NCI-H1105 treated with DMSO at 0.1 percent for 48 hours (cell line): ENCODE data around the gene DSE.
A peak's percentile ranks its signal among the peaks of the same experiment; 100 is the strongest.

ENCODE experiments used
- DNase-seq: peaks from one replicate; lab custom pipeline; 2025; lab: John Stamatoyannopoulos, UW

Gene DSE

GRCh38 chr6:116387374-116387773 lies 16.6 kb downstream of the DSE start:
- DNase-seq: no peak

- DNase-seq: no peak
These were observed 18.2 kb downstream of the DSE start for GRCh38 chr6:116388924-116389323.

DNA sequence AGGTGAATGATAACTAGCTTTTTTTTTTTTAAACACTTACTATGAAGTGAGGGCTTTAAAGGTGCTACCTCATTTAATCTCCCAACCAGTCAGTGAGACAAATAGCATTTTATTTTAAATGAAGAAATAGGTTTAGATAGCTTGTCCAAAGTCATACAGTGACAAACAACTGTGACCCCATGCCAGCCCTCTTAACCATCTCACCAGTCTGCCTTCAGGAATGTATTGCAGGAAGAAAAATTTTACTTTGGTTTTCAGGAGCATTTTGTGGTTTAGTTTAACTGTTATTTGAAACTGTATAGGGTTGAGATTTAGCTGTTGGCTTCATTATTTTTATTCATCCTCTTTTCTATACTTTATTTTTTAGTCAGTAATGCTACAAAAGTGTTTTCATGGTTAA lies 18.6 kb downstream of the DSE start:
- DNase-seq: no peak

- DNase-seq: no peak
These were observed 19.8 kb downstream of the DSE start for GRCh38 chr6:116390581-116390980.

DNA sequence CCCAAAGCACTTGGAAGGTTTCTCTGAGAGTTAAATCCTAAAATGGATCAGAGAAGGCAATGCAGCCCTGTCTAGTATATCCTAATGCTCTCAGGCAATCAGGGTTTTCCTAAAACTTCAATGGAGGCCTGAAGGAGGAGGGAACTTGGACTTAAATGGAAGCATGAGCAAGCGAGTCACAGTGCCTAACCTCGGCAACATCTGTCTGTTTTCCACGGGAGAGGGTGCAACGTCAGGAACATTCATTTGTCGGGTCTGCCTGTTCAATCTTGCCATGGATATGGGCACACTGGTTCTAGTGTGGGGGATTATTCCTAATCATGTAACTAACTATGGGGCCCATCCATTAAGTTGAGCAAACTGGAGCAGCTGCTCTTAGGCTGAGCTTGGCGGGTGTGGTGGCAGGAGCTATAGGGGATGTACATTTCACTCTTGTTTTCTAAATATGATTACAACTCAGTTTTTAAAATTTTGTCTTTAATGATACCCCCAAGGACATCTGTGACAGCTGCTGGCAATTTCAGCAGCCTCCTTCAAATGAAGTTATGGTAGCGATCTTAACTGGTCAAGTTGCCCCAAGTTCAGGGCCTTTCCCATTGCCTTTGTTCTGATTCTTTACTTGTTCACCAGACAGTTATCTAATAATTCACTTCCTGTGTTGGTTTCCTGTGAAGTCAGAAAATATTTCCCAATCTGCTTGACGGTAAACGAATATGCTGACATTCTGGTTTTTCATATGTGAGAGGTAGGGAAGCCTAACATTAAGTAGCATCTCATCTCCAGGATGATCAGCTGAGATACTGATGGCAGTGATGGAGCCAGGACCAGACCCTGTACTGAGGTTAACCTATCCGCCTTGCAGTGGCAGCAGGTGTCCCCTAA lies 21.6 kb downstream of the DSE start:
- DNase-seq: no peak

GRCh38 chr6:116393430-116393829 lies 22.7 kb downstream of the DSE start:
- no peak for DNase-seq

DNA sequence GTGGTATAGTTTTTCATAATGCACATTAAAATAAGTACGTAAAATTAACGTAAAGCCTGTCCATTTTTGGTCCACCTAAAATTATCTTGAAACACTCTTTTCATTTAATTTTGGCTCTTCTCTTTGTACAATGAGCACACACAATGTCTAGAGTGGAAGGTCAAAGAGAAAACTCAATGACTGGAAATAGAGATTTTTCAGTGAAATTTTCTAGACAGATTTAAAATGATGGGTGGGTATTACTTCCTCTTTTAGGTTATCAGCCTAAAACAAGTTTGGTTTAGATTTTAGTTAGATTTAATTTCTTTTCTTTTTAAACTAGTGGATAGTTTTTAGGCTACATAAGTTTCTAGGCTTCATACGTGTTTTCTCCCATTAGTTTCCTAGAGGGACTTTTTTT lies 24.9 kb downstream of the DSE start:
- no peak for DNase-seq

DNA sequence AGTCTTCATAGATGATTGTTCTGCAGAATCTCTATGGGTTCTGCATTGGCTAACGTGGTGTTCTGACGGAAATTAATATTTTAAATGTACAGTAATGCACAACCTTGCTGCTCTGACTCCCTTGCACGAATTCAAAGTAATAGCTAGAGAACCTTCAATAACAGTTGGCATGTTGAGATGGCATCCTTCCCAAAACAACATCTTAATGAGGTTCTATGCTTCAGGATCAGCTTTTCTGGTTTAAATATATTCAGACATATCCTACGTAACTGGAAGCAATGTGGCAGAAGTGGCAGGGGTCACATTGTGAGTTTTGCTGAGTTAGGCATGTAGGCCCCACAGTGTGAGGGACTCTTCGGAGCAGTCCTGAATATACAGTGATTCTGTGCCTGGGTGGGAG lies 25.7 kb downstream of the DSE start:
- DNase-seq: no peak

GRCh38 chr6:116397914-116398313 lies 27.2 kb downstream of the DSE start:
- no peak for DNase-seq

DNA sequence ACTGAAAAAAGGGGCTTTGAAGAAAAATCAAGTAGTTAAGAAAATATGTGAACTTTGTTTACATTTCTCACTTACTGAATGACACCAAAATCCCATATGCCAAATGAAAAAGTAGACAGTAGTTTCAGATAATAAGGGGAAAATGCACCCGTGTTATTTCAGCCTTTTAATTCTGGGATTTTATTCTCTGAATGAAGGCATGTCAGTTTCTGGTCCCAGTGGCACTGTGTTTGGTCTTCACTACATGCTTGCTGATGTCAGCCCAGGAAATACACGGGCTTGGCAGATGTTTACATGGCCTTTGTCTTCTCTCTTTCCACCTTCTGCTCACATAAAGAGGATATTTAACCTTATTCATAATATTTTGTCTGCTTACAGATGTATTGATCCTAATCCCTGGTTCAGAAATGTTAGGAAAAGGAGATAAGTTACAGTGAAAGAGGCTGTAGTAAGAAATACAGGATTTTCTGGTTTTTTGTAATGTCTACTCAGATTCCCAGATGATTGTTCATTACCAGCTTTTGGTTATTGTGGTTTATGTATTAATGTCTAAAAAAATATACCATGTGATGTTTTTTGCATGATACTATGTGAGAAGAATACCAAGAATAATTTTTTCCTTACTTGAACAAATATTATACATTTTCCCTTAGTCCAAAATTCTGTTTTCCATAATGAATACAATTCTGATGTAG lies 27.7 kb downstream of the DSE start:
- no peak for DNase-seq

DNA sequence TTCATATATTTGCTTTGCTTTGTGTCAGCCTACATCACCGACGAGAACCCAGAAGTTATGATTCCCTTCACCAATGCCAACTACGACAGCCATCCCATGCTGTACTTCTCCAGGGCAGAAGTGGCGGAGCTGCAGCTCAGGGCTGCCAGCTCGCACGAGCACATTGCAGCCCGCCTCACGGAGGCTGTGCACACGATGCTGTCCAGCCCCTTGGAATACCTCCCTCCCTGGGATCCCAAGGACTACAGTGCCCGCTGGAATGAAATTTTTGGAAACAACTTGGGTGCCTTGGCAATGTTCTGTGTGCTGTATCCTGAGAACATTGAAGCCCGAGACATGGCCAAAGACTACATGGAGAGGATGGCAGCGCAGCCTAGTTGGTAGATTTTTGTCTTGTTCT lies 28.5 kb downstream of the DSE start:
- no peak for DNase-seq

DNA sequence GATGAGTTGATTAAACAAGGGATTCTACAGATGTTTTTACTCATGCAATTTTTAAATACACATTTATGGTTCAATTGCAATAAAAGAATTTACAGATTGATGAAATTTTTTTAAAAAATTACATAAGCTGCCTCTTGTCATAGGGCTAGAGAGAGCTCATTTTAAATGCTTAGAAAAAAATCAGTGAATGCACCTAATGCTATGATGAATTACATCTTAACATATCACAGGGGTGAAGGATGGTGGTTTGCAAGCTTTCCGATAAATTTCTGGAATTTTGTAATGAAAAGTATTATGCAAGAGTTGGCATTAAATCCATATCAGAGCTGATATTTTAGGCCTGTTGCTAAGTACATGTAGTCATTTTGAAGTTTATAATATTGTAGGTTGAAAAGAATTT lies 29.6 kb downstream of the DSE start:
- DNase-seq: no peak

GRCh38 chr6:116402108-116402937 lies 31.6 kb downstream of the DSE start:
- DNase-seq: peak; percentile 87

- no peak for DNase-seq
These were observed 32.5 kb downstream of the DSE start for GRCh38 chr6:116403205-116403604.

- DNase-seq: no peak
These were observed 33.9 kb downstream of the DSE start for GRCh38 chr6:116404696-116405095.

- DNase-seq: no peak
These were observed 34.4 kb downstream of the DSE start for GRCh38 chr6:116405138-116405537.

GRCh38 chr6:116405652-116406356 lies 35.1 kb downstream of the DSE start:
- DNase-seq: no peak

GRCh38 chr6:116406678-116407345 lies 36.1 kb downstream of the DSE start:
- no peak for DNase-seq

- no peak for DNase-seq
These were observed 37.7 kb downstream of the DSE start for GRCh38 chr6:116408491-116408890.

- no peak for DNase-seq
These were observed 39.0 kb downstream of the DSE start for GRCh38 chr6:116409756-116410155.

DNA sequence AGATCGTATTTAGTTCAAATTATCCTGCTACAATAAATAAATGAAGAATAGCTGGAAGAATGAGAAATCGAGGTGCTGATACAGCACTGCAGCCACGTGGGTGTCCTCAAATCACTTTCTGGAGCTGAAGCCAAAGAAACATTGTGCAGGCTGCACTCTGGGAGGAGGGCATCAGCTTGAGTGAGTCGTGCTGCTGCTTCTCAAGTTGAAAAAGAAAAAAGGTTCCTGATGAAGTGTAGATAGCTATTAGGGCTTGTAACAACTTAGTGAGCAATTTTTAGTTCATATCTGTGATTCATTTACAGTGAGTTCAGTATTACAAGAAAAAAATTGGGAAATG lies 40.5 kb downstream of the DSE start:
- no peak for DNase-seq

DNA sequence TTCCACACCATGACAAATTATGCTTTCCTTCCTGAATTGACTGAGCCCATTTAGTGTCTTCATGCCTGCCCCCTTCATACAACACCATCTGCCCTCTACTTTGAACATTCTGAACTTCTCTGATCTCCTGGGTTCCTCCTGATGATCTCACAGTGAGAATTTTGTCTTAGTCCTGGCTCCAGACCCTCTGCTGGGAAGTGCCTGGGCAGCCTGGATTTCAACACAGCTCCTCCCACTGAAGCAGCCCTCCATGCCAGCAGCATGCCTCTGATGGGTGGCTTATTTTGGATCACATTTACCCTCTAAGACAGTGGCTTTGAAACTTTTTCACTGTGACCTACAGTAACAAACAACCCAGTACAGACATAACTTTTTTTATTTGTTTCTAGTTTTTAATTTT lies 41.5 kb downstream of the DSE start:
- no peak for DNase-seq
